Sigmoid colon (tissue), 7 donors: ENCODE data around the gene MYO9A. TPM values are rescaled to one million over a fixed set of nuclear protein-coding genes. Genes with fewer than 3 reads are reported as not detected.

Source experiments
- DNase-seq: peaks from one replicate; pipeline ENCODE4 v3.0.0-alpha.2; 2019
- H3K27ac ChIP-seq, 4 donors: fragments of 200-600 bp; sonication (generic); one replicate each; pipeline ENCODE4 v1.5.1; 2016 to 2019; ENCODE audit warnings: mild to moderate bottlenecking in 1 of 4
- H3K27me3 ChIP-seq, 3 donors: fragments of 200-600 bp; sonication (generic); one replicate each; pipeline ENCODE4 v1.5.1; 2019; ENCODE audit warnings: mild to moderate bottlenecking in 1 of 3
- H3K36me3 ChIP-seq, 4 donors: fragments of 200-600 bp; sonication (generic); one replicate each; pipeline ENCODE4 v1.5.1; 2016 to 2019
- H3K4me1 ChIP-seq, 4 donors: fragments of 200-600 bp; sonication (generic); one replicate each; pipeline ENCODE4 v1.5.1; 2017 to 2019
- H3K4me3 ChIP-seq, 4 donors: fragments of 200-600 bp; sonication (generic); one replicate each; pipeline ENCODE4 v1.5.1; 2017 to 2019; ENCODE audit warnings: mild to moderate bottlenecking in 2 of 4, moderate library complexity in 1 of 4
- H3K9me3 ChIP-seq, 4 donors: fragments of 200-600 bp in 3 of 4; sonication (generic) in 3 of 4; one replicate each; pipeline versions ENCODE4 v1.5.1 to v1.6.1; 2013 to 2019
- CTCF ChIP-seq, 4 experiments: fragments of 450-650 bp in 3 of 4; fragments of 200-600 bp in 1 of 4; IDR thresholded peaks; one replicate each; pipeline ENCODE4 v1.5.1; 2016 to 2019; ENCODE audit warnings: antibody characterized with exemption in 4 of 4, mild to moderate bottlenecking in 3 of 4, moderate library complexity in 2 of 4
- EP300 ChIP-seq, 4 donors: sonication (generic); formaldehyde crosslinking; IDR thresholded peaks; one replicate each; pipeline ENCODE4 v1.6.1; 2017; ENCODE audit warnings: antibody characterized with exemption in 4 of 4
- POLR2A ChIP-seq, 2 donors: fragments of 450-650 bp; IDR thresholded peaks; one replicate each; pipeline ENCODE4 v1.6.1; 2016; ENCODE audit warnings: antibody characterized with exemption in 2 of 2, mild to moderate bottlenecking in 2 of 2, moderate library complexity in 2 of 2
- POLR2AphosphoS5 ChIP-seq, 4 donors: sonication (generic); formaldehyde crosslinking; IDR thresholded peaks; one replicate each; pipeline ENCODE4 v1.6.1; 2017; ENCODE audit warnings: antibody characterized with exemption in 4 of 4
- WGBS, 2 donors: extraction: QIAGEN DNeasy Blood & Tissue Kit; methylation state at CpG; one replicate each; pipeline ENCODE4 v1.1.7; 2013; 5-methylcytosine and 5-hydroxymethylcytosine counted together
- intact Hi-C: fragments of 100-400 bp; cut with DNase I; formaldehyde crosslinking; loops from one replicate; pipeline ENCODE4 v1.15.1; 2023
- polyA plus RNA-seq, 3 donors: library from polyadenylated mRNA; stranded (reverse); fragments of 200-250 nt; gene quantifications; one replicate each; pipeline ENCODE4 v1.2.3, GENCODE V29; 2013
- total RNA-seq, 4 donors: library from RNA; depleted of rRNA; stranded (reverse); fragments of >200 nt; gene quantifications; one replicate each; pipeline ENCODE4 v1.1.0, GENCODE V29; 2016
- donor health status: healthy with polysubstance abuse.
- donor health status: Bipolar disorder and iron deficiency.
- donor health status: healthy.

Gene MYO9A
- total and polyA plus RNA-seq, 7 donors, result 3.0 to 80.0 (median 55.8) TPM

GRCh38 chr15:71810256-71811035 is 307.5 kb downstream of the MYO9A start, which contains the start of gene NR2E3:
Gene NR2E3 (plus strand): TSS chr15:71810554. CDS start chr15:71810744, 190 bp downstream.
- no peaks in the 10 kb centered on the region for H3K4me1 ChIP-seq
- intact Hi-C loops, result no loop called here
- no peak for TF ChIP-seq CTCF (IDR thresholded peaks at IDR 0.05)
- no peak for TF ChIP-seq POLR2AphosphoS5 (IDR thresholded peaks at IDR 0.05)
- TF ChIP-seq POLR2A (IDR thresholded peaks at IDR 0.05), result no peak
- no peak for TF ChIP-seq EP300 (IDR thresholded peaks at IDR 0.05)
- no peak within 1 kb of the TSS for H3K27ac ChIP-seq
- H3K9me3 ChIP-seq, result no peaks in the 10 kb centered on the region
- WGBS, 2 donors, result 46 to 73% methylated on average over 16 of the region's 16 CpGs
- no peaks in the 10 kb centered on the region for H3K36me3 ChIP-seq
- DNase-seq, result no peak
- H3K4me3 ChIP-seq, result no peak within 1 kb of the TSS
- peaks cover 0 to 5% (median 0%) of the 10 kb centered on the region in 3 donors for H3K27me3 ChIP-seq

GRCh38 chr15:71809346-71809745 is 308.6 kb downstream of the MYO9A start:
- no peaks in the 10 kb centered on the region for H3K4me1 ChIP-seq
- no peaks in the 10 kb centered on the region for H3K9me3 ChIP-seq
- no peak overlapping the region for H3K27ac ChIP-seq
- no peaks in the 10 kb centered on the region for H3K36me3 ChIP-seq
- DNase-seq, result no peak
- H3K4me3 ChIP-seq, result no peak overlapping the region
- H3K27me3 ChIP-seq, result peaks cover 0 to 5% (median 0%) of the 10 kb centered on the region in 3 donors
- WGBS, 2 donors, result 87 to 88% methylated on average over 8 of the region's 8 CpGs
- TF ChIP-seq POLR2AphosphoS5 (IDR thresholded peaks at IDR 0.05), result no peak
- intact Hi-C loops, result no loop called here

DNA sequence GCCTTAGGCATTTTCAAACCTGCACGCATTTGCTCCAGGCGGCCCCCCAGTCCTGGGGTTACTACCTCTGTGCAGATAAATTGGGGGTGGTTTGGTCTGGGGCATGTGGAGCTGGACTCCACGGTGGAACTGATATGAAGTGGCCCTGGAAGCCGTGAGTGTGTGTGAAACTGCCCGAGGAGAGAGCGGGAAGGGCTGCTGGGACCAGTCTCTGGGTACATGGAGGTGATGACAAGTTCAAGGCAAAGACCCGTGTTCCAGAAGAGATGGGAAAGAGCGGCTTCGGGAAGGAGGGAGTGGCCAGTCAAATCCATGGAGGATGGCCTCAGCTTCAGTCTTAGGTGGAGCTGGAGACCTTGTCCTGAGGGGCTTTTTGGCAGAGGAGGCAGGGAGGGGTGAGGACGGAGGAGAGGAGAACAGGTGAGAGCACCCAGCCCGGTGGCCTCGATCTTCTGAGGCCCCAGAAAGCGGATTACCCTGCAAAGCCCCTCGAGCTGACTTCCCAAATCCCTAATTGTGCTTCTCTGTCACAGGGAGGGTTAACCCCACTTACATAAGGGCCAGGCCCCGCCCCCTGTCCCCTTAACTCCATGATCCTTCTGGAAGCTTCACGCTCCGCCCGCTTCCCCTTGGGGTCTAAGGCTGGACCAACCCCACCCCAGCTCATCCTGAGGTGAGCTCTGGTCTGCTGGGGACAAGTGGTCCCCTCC is 309.5 kb downstream of the MYO9A start:
- intact Hi-C loops, result no loop called here
- no peak overlapping the region for H3K27ac ChIP-seq
- H3K4me1 ChIP-seq, result no peaks in the 10 kb centered on the region
- peaks cover 0 to 5% (median 0%) of the 10 kb centered on the region in 3 donors for H3K27me3 ChIP-seq
- no peaks in the 10 kb centered on the region for H3K9me3 ChIP-seq
- H3K36me3 ChIP-seq, result no peaks in the 10 kb centered on the region
- 86 to 89% methylated on average over 18 of the region's 18 CpGs for WGBS, 2 donors
- TF ChIP-seq POLR2AphosphoS5 (IDR thresholded peaks at IDR 0.05) (no peak), EP300 (IDR thresholded peaks at IDR 0.05) (no peak), POLR2A (IDR thresholded peaks at IDR 0.05) (no peak), CTCF (IDR thresholded peaks at IDR 0.05) (no peak)
- H3K4me3 ChIP-seq, result no peak overlapping the region
- DNase-seq, result no peak

DNA sequence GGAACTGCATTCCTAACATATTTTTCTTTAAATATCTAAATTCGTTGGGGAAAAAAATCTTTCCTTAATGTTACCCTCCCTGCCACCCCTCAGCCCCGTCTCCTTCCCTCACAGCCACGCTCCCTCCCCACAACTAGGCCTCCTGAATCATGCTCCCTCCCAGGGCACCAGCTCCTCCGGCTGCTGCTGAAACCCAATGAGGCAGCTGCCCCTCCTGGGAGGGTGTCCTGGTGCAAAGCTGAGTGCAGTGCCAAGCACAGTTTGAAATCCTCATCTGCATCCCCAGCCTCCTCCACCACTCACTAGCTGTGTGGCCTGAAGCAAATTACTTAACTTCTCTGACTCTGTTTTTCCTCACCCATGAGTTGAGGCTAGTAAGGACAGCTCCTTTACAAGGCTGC is 310.3 kb downstream of the MYO9A start:
- Histone ChIP-seq H3K4me1 (no peaks in the 10 kb centered on the region), H3K4me3 (no peak overlapping the region), H3K9me3 (no peaks in the 10 kb centered on the region), H3K27me3 (peaks cover 0 to 5% (median 0%) of the 10 kb centered on the region in 3 donors), H3K36me3 (no peaks in the 10 kb centered on the region), H3K27ac (no peak overlapping the region)
- intact Hi-C loops, result no loop called here
- no peak for DNase-seq
- 78 to 83% methylated on average over 4 of the region's 4 CpGs for WGBS, 2 donors
- TF ChIP-seq POLR2AphosphoS5 (IDR thresholded peaks at IDR 0.05), result no peak
- no peak for TF ChIP-seq CTCF (IDR thresholded peaks at IDR 0.05)
- TF ChIP-seq POLR2A (IDR thresholded peaks at IDR 0.05), result no peak
- no peak for TF ChIP-seq EP300 (IDR thresholded peaks at IDR 0.05)

DNA sequence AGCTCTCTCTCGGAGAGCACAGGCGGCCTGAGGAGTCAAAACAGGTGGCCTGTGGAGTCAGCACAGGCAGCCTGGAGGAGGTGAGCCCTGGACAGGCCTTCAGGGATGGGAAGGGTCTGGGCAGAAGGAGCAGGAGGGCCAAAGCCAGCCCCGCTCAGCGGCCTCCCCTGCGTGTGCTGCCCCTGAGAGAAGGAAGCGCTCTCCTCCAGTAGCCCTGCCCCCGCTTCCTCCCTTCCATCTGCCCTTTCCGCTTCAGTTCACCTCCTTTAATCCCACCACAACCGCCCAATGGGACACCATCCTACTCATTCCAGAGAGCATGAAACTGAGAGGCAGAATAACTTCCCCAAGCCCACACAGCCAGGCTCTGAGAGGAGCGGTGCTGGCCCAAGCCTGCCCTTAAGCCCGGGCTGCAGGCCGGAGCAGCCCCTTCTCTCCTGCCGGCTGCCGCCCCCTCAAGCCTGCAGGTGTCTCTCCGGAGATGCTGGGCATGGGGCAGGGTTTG is 310.8 kb downstream of the MYO9A start:
- H3K4me1 ChIP-seq, result no peaks in the 10 kb centered on the region
- 87 to 96% methylated on average over 15 of the region's 15 CpGs for WGBS, 2 donors
- intact Hi-C loops, result no loop called here
- TF ChIP-seq POLR2AphosphoS5 (IDR thresholded peaks at IDR 0.05) (no peak), EP300 (IDR thresholded peaks at IDR 0.05) (no peak), POLR2A (IDR thresholded peaks at IDR 0.05) (no peak), CTCF (IDR thresholded peaks at IDR 0.05) (no peak)
- no peak for DNase-seq
- H3K27me3 ChIP-seq, result peaks cover 0 to 7% (median 0%) of the 10 kb centered on the region in 3 donors
- H3K4me3 ChIP-seq, result no peak overlapping the region
- H3K27ac ChIP-seq, result no peak overlapping the region
- H3K9me3 ChIP-seq, result no peaks in the 10 kb centered on the region
- no peaks in the 10 kb centered on the region for H3K36me3 ChIP-seq
